ENCODE data around the gene TAF1B. TPM values are rescaled to one million over a fixed set of nuclear protein-coding genes. Genes with fewer than 3 reads are reported as not detected.

TAF1B gene
- total RNA-seq, result 15.7 and 26.4 TPM in 2 replicates

DNA sequence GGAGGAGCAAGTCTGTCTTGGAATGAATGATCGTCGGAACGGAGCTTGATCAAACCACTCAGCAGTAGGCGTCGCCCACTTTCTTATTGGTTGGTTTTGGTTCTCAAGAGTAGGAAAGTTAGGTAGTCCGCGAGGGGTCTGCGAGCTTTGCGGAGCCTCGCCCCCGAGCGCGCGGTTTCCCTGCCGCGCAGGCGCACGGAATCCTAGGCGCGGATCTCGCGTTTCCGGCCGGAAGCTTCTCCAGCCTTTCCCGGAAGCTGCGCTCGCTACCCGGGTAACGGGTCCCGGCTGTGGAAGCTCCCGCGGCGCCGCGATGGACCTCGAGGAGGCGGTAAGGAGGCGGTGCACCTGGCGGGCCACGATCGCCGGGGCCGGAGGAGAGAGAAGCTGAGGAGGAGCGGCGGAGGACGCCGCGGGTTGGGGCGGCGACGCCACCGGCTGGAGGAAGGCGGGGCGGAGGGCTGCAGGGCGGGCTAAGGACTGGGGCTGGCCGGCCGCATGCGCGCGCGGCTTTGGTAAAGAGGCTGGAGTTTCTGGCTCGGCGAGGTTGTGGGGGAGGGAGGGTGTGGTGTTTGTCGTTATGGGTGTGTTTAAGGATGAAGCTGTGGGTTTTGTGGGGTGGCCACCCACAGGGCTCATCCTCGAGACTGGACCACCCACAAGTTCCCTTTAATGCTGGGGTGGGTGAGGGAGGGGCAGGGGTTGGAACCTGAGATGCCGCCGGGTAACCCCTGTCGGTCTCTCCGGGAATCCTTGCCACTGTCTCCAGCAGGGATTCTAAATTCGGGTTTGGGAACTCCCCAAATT is at the start of gene TAF1B:
TSS of gene TAF1B (plus strand) at position 246 of the 807 bp plus-strand sequence. CDS start at position 314, 68 bp downstream.

DNA sequence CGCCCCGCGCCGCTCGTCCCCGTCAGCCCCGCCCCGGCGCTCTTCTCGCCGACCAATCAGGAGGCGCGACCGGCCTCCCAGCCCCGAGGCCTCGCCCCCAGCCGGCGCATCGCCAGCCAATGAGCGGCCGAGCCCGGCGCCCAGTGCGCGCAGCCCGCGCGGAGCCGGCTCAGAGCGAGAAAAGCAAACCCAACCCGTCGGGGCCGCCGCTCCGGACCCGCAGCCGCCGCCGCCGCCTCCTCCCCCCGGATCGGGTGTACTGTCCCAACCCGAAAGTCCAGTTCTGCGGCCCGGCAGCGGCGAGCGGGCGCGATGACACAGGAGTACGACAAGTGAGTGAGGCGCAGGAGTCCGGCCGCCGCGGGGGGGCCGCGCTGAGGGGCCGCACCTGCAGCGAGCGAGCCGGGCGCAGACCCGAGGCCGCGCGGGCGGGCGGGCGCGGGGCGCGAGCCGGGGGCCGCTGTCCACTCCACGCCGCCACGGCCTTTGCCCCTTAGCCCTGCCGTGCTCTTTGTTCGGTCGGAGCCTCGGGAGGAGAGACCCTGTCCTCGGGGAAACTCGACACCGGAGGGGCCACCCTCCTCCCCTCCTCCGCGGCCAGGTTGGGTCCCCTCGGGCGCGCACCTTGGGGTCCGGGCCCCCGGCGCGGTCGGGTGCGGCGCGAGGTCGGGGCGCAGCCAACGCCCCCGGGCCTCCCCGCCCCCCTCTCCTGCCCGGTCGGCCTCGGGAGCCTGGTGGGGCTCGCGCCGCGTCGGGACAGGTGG is 108.4 kb downstream of the TAF1B start, which contains the start of gene GRHL1:
TSS of gene GRHL1 (plus strand) at position 172 of the 764 bp plus-strand sequence. CDS start at position 313, 141 bp downstream.

Other genes with a start within 250 kb of the TAF1B start
- 130 and 150 TPM in 2 replicates for gene YWHAQ, start 212.5 kb upstream of the TAF1B start, total RNA-seq
- gene GRHL1, start 108.2 kb downstream of the TAF1B start, total RNA-seq, result 0.09 and 0.11 TPM in 2 replicates
- 5.2 and 8.3 TPM in 2 replicates for gene KLF11, start 200.1 kb downstream of the TAF1B start, total RNA-seq
- gene CYS1, start 236.9 kb downstream of the TAF1B start, total RNA-seq, result under 0.01 and 0.11 TPM in 2 replicates